DND-41 (cell line): ENCODE data around the gene SERTAD1.
"Not testable (repeated sequence)": the region's sequence is repeated elsewhere in the genome, so short reads cannot be mapped to it uniquely, and the experiment has no call there.

ENCODE experiments used
- ATAC-seq: fragments of 200-7000 bp; cut with Tn5 transposase; 3 replicates; pipeline ENCODE4 v1.9.1; 2021; ENCODE audit warnings: low read depth; ENCODE audit not compliant: insufficient read depth
- DNase-seq: peaks from one replicate; pipeline ENCODE4 v3.0.0-alpha.2; 2020
- H2AFZ ChIP-seq: 2 replicates; pipeline ENCODE4 v1.6.0; 2012; ENCODE audit warnings: low read depth, low read length
- H3K27ac ChIP-seq: 2 replicates; pipeline ENCODE4 v1.5.1; 2012; ENCODE audit warnings: low read length, inconsistent platforms
- H3K27me3 ChIP-seq: fragments of 200-600 bp; sonication (generic); 2 replicates; pipeline ENCODE4 v1.6.0; 2012; ENCODE audit warnings: low read length, mild to moderate bottlenecking, inconsistent platforms; ENCODE audit not compliant: insufficient read depth, poor library complexity
- H3K36me3 ChIP-seq: 2 replicates; pipeline ENCODE4 v1.5.1; 2012; ENCODE audit warnings: low read length, inconsistent platforms; ENCODE audit not compliant: insufficient read depth
- H3K4me1 ChIP-seq: 2 replicates; pipeline ENCODE4 v1.5.1; 2012; ENCODE audit warnings: mild to moderate bottlenecking, low read length; ENCODE audit not compliant: insufficient read depth
- H3K4me2 ChIP-seq: 2 replicates; pipeline ENCODE4 v1.6.0; 2012; ENCODE audit warnings: mild to moderate bottlenecking, moderate library complexity, low read length, inconsistent platforms; ENCODE audit not compliant: insufficient read depth
- H3K4me3 ChIP-seq, 2 experiments: fragments of 200-600 bp in 1 of 2; shearing (Covaris generic) in 1 of 2; 2 replicates each; pipeline ENCODE4 v1.5.1; 2012 to 2016; ENCODE audit warnings: inconsistent platforms in 2 of 2, low read length in 2 of 2, mild to moderate bottlenecking in 2 of 2, low read depth in 1 of 2, moderate library complexity in 1 of 2
- H3K79me2 ChIP-seq: 2 replicates; pipeline ENCODE4 v1.6.0; 2012; ENCODE audit warnings: low read length, inconsistent platforms; ENCODE audit not compliant: insufficient read depth
- H3K9ac ChIP-seq: 2 replicates; pipeline ENCODE4 v1.6.0; 2012; ENCODE audit warnings: low read depth, mild to moderate bottlenecking, inconsistent platforms, low read length, moderate library complexity
- H3K9me3 ChIP-seq: 2 replicates; pipeline ENCODE4 v1.5.1; 2012; ENCODE audit warnings: low read length, moderate library complexity, mild to moderate bottlenecking, inconsistent platforms; ENCODE audit not compliant: insufficient read depth, severe bottlenecking
- H4K20me1 ChIP-seq: 2 replicates; pipeline ENCODE4 v1.6.0; 2012; ENCODE audit warnings: low read length; ENCODE audit not compliant: insufficient read depth
- EZH2 ChIP-seq: IDR thresholded peaks from 3 replicates; pipeline ENCODE4 v1.6.1; 2012; ENCODE audit warnings: borderline replicate concordance, low read depth, mild to moderate bottlenecking, moderate library complexity, low read length, inconsistent platforms; ENCODE audit not compliant: severe bottlenecking
- TF ChIP-seq, protein P1 (sequence below): IDR thresholded peaks from 2 replicates; pipeline ENCODE4 v1.5.1; 2012; ENCODE audit warnings: borderline replicate concordance, low read length, moderate library complexity, mild to moderate bottlenecking; ENCODE audit not compliant: poor library complexity, severe bottlenecking; ENCODE audit errors: extremely low read depth

Gene SERTAD1

DNA sequence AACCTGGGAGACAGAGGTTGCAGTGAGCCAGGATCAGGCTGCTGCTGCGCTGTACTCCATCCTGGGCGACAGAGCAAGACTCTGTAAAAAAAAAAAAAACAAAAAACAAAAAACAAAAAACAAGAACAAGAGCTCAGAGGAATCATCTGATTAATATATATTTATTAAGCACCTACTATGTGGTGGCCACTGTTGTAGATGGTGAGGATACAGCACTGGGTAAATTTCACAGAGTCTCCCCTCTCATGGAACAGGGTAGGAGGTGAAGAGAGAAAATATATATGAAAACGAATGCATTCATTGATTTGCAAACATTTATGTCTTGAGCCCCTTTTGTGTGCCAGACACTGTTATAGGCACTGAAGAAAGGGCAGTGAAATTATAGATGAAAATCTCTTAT lies 5.9 kb upstream of the SERTAD1 start:
- Histone ChIP-seq H3K4me3 (no peak overlapping the region), H3K36me3 (no peaks in the 10 kb centered on the region), H3K79me2 (no peaks in the 10 kb centered on the region), H3K27me3 (no peaks in the 10 kb centered on the region), H3K27ac (no peak overlapping the region), H2AFZ (no peak overlapping the region), H3K9me3 (no peaks in the 10 kb centered on the region), H3K4me1 (peaks cover 16% of the 10 kb centered on the region), H4K20me1 (no peaks in the 10 kb centered on the region), H3K9ac (no peak overlapping the region), H3K4me2 (no peak overlapping the region)
- ATAC-seq (no peak), DNase-seq (no peak)
- TF ChIP-seq, protein P1, sequence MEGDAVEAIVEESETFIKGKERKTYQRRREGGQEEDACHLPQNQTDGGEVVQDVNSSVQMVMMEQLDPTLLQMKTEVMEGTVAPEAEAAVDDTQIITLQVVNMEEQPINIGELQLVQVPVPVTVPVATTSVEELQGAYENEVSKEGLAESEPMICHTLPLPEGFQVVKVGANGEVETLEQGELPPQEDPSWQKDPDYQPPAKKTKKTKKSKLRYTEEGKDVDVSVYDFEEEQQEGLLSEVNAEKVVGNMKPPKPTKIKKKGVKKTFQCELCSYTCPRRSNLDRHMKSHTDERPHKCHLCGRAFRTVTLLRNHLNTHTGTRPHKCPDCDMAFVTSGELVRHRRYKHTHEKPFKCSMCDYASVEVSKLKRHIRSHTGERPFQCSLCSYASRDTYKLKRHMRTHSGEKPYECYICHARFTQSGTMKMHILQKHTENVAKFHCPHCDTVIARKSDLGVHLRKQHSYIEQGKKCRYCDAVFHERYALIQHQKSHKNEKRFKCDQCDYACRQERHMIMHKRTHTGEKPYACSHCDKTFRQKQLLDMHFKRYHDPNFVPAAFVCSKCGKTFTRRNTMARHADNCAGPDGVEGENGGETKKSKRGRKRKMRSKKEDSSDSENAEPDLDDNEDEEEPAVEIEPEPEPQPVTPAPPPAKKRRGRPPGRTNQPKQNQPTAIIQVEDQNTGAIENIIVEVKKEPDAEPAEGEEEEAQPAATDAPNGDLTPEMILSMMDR, result no peak
- no peak for TF ChIP-seq EZH2

DNA sequence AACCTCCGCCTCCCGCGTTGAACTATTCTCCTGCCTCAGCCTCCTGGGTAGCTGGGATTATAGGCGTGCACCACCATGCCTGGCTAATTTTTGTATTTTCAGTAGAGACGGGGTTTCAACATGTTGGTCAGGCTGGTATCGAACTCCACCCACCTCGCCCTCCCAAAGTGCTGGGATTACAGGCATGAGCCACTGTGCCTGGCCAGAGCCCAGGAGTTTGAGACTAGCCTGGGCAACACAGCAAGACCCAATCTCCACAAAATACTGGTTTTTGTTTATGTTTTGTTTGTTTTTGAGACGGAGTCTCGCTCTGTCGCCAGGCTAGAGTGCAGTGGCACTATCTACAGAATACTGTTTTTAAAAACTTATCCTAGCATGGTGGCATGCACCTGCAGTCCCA lies 4.5 kb upstream of the SERTAD1 start:
- H3K9me3 ChIP-seq, H2AFZ ChIP-seq, H3K4me2 ChIP-seq, H3K27ac ChIP-seq, H3K36me3 ChIP-seq, H4K20me1 ChIP-seq, H3K27me3 ChIP-seq, H3K79me2 ChIP-seq, DNase-seq, ATAC-seq, H3K9ac ChIP-seq, H3K4me3 ChIP-seq: not testable (repeated sequence)
- peaks cover 22% of the 10 kb centered on the region for H3K4me1 ChIP-seq

DNA sequence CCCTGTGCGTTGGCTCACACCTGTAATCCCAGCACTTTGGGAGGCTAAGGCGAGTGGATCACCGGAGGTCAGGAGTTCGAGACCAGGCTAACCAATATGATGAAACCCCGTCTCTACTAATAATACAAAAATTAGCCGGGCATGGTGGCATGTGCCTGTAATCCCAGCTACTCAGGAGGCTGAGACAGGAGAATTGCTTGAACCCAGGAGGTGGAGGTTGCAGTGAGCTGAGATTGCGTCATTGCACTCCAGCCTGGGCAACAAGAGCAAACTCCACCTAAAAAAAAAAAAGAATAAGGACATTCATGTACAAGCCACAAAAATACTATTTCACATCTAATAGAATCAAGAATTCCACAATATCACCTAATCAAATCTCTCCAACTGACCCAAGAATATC lies 2.4 kb upstream of the SERTAD1 start:
- not testable (repeated sequence) for H3K36me3 ChIP-seq, H2AFZ ChIP-seq, ATAC-seq, H3K27ac ChIP-seq, H3K27me3 ChIP-seq, H3K9me3 ChIP-seq, DNase-seq, H3K4me3 ChIP-seq, H3K9ac ChIP-seq, H3K4me2 ChIP-seq, H4K20me1 ChIP-seq
- H3K79me2 ChIP-seq, result peaks cover 14% of the 10 kb centered on the region
- H3K4me1 ChIP-seq, result peaks cover 20% of the 10 kb centered on the region

DNA sequence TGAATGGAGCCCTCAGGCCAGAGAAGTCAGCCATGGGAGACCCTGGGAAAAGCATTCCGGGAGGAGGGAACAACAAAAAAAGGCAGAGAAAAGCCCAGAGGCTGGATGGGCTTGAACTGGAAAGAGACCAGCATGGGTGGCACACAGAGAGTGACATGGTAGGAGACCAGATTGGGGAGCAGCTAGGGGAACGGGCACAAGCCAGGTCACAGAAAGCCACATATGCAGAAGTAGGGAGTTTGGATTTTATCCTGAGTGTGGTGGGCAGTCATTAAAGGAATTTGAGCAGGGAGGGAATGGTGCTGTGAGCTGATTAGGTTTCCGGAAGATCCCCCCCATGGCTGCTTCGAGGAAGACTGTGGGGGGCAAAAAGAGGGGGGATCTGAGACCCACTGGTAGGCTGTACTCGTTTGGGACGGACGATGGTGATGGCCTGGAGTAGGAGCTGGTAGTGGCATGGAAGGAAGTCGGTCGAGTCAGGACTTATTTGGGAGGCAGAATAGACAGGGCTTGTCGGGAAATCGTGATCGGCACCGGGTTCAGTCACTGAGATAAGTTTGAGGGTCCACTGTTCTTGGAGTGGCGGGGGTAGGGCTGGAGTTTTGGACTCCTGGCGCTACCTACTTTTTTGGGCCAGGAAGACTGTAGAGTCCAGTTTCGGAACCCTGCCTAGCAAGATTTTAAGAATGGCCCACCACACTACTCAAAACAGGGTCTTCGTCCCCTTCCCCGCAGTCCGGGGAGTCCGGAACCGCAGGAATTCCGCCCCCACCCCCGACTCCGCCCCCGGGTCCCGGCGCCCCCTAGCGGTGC lies 949 bp downstream of the SERTAD1 start:
- DNase-seq (peak; percentile 28), ATAC-seq (no peak)
- Histone ChIP-seq H3K9me3 (no peaks in the 10 kb centered on the region), H3K27ac (peak overlapping the region; percentile 94), H3K4me3 (peak overlapping the region; percentile 88 to 99), H3K27me3 (no peaks in the 10 kb centered on the region), H3K36me3 (peaks cover 13% of the 10 kb centered on the region; the same call in 1 of the 2 replicates), H3K79me2 (peaks cover 19% of the 10 kb centered on the region), H3K4me1 (peaks cover 29% of the 10 kb centered on the region), H3K9ac (peak overlapping the region; percentile 96), H4K20me1 (no peaks in the 10 kb centered on the region), H3K4me2 (peak overlapping the region; percentile 100), H2AFZ (peak overlapping the region; percentile 98)
- no peak for TF ChIP-seq EZH2
- TF ChIP-seq, protein P1, result no peak
